Lower leg skin (tissue), 3 donors: ENCODE data around the gene UBE2J2.

Experiments
- POLR2A ChIP-seq, 2 donors: fragments of 450-650 bp; IDR thresholded peaks; one replicate each; pipeline ENCODE4 v1.6.1; 2016 to 2017; ENCODE audit warnings: antibody characterized with exemption in 2 of 2, mild to moderate bottlenecking in 1 of 2, moderate library complexity in 1 of 2
- TF ChIP-seq, protein P1 (sequence below), 3 donors: fragments of 450-650 bp; IDR thresholded peaks; one replicate each; pipeline ENCODE4 v1.5.1; 2016; ENCODE audit warnings: antibody characterized with exemption in 3 of 3, mild to moderate bottlenecking in 3 of 3, moderate library complexity in 2 of 3

DNA sequence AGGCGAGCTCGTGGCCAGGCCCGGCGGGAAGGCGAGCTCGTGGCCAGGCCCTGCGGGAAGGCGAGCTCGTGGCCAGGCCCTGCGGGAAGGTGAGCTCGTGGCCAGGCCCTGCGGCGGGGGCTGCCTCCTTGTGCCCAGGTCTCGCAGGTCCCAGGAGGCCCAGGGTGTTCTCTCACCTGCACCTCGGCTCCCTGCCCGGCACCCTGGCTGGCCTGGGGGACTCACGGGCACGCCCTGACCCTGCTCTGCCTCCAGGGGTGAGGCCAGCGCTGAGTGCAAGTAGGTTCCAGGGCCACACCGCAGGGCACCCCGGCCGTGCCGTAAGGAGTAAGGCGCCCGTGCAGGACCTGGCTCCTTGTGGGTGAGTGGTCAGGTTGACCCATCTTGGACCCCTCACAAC is 46.3 kb downstream of the UBE2J2 start:
- TF ChIP-seq, protein P1, sequence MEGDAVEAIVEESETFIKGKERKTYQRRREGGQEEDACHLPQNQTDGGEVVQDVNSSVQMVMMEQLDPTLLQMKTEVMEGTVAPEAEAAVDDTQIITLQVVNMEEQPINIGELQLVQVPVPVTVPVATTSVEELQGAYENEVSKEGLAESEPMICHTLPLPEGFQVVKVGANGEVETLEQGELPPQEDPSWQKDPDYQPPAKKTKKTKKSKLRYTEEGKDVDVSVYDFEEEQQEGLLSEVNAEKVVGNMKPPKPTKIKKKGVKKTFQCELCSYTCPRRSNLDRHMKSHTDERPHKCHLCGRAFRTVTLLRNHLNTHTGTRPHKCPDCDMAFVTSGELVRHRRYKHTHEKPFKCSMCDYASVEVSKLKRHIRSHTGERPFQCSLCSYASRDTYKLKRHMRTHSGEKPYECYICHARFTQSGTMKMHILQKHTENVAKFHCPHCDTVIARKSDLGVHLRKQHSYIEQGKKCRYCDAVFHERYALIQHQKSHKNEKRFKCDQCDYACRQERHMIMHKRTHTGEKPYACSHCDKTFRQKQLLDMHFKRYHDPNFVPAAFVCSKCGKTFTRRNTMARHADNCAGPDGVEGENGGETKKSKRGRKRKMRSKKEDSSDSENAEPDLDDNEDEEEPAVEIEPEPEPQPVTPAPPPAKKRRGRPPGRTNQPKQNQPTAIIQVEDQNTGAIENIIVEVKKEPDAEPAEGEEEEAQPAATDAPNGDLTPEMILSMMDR (IDR thresholded peaks at IDR 0.05): no peak
- no peak for TF ChIP-seq POLR2A (IDR thresholded peaks at IDR 0.05)
